ENCODE results near the gene FBXW8.

The FBXW8 gene

GRCh38 chr12:116887244-116887643 is 23.5 kb upstream of the FBXW8 start:
- DNase-seq = no peak

- DNase-seq = no peak
Observed at GRCh38 chr12:116887897-116888296, 22.9 kb upstream of the FBXW8 start.

DNA sequence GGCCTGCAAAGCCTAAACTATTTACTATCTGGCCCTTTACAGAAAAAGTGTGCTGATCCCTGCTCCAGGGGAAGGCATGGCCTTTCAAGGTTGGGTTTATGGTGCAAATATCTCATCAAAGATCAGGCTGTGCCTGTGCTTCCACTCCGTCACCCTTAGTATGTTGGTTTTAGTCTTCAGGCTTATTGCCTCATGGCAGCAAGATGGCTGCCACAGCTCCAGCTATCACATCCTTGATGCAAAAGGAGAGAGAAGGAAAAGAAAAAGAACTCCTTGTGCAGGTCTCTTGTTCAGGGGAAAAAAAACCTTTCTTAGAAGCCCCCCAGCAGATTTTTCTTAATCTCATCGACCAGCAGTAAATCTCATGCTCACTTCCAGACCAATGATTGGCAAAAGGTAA is 20.4 kb upstream of the FBXW8 start:
- DNase-seq = no peak

DNA sequence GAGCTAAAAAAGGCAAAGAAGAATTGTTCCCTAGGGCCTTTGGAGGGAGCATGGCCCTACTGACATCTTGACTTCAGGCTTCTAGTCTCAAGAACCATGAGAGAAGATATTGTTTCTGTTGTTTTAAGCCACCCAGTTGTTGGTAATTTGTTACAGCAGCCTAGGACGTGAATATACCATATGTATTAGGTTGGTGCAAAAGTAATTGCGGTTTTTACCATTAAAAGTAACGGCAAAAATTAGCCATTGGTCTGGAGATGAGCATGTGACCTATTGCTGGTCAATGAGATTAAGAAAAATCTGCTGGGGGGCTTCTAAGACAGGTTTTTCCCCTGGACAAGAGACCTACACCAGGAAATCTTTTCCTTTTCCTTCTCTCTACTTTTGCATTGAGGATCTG is 19.7 kb upstream of the FBXW8 start:
- no peak for DNase-seq

DNA sequence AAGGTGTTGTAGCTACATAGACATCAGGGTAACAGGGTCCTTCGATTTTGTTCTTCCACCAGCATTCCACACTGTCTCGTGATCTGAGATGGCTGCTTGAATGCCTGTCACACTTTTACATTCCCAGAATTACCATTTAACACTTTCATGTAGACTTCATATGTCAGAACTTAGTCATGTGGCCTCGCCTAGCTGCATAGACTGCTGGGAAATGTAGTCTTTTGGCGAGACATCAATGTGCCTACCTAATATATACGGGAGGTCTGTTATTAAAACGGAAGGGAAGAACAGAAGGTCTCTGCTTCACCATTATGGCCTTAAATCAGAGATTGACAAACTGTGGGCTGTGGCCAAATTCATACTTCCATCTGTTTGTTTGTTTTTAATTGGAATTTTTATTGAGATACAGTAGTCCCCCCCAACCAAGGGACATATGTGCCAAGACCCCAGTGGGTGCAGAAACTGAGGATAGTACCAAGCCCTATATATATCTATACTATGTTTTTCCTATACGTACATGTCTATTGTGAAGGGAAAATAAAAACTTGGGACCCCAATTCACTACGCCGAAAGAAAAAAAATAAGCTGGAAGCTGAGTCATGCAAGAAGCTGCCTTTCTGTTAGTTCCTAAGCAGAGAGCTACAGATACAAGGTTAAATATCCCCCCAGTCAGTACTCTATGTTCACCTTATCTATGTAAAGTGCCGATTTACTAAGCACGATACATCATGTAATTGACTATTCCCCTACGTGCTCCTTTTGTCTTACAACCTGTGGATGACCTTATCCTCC is 18.2 kb upstream of the FBXW8 start:
- DNase-seq = no peak

DNA sequence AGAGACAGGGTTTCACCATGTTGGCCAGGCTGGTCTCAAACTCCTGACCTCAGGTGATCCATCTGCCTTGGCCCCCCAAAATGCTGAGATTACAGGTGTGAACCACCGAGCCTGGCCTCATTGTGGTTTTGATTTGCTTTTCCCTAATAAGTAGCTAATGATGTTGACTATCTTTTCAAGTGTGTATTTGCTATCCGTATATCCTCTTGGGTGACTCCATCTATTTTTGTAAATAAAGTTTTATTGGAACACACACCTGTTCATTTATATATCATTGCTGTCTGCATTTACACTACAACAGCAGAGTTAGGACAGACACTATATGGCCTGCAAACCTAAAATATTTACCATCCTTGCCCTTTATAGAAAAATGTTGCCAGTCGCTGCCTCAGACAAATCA is 15.8 kb upstream of the FBXW8 start:
- DNase-seq = no peak

GRCh38 chr12:116896411-116896924 is 14.3 kb upstream of the FBXW8 start:
- no peak for DNase-seq

DNA sequence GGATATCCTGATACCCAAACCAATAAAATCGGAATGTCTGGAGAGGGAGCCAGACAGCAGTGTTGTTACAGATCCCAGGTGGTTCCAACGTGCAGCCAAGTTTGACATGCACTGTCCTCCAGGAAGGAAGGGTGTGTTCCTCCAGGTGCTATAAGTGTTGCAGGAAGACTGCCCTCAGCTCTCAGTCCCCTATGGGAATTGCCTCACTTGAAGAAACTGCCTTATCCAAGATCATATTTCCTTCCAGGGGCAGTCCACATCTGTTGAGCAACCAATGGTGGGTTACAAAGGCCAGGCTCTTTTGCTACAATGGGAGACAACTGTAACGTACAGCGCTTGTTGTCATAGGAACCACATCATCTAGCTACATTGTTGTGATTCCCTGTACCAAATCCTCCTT is 13.3 kb upstream of the FBXW8 start:
- no peak for DNase-seq

DNA sequence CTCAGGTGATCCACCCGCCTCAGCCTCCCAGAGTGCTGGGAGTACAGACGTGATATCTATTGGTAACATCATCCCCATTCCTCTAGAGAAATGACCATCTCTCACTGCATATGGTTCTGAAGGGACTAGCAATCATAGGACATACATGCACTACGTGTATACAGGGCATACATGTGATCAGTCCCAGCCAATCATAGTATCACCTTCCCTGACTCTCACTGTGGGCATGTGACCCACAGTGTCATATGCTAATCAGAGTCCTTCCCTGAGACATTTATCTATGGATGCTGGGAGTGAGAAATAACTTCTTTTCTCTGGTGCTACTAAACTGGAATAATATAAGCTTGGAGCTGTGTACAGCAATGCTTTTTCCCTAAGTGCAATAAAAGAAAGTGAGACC is 12.1 kb upstream of the FBXW8 start:
- no peak for DNase-seq

GRCh38 chr12:116901612-116902011 is 9.1 kb upstream of the FBXW8 start:
- no peak for DNase-seq

DNA sequence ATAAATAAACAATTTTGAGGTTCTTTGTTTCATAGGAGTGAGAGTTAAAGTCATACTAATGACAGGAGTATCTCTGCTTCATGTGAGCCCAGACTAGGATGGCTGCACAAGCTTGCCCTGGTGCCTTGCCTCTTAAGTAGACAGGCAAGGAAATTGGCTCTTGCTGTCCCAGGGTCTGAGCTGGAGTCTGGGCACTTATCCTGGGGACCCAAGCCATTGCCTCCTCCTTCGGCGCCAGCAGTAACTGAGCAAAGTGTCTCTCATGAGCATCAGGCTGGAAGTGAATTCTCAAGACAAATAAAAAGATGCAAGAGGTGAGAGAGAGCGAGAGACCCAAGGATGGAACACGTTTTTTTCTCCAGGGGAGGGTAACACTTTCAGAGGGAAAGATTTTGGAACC is 6.9 kb upstream of the FBXW8 start:
- no peak for DNase-seq

DNA sequence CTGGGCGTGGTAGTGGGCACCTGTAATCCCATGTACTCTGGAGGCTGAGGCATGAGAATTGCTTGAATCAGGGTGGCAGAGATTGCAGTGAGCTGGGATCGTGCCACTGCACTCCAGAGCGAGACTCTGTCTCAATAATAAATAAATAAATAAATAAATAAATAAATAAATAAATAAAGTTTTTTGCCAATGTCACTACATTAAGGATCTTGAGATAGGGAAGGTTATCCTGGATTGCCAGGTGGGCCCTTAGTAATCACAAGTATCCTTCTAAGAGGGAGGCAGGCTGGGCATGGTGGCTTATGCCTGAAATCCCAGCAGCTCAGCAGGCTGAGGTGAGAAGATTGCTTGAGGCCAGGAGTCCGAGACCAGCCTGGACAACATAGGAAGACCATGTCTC is 4.5 kb upstream of the FBXW8 start:
- no peak for DNase-seq

GRCh38 chr12:116910280-116910644 is 488 bp upstream of the FBXW8 start:
- no peak for DNase-seq

DNA sequence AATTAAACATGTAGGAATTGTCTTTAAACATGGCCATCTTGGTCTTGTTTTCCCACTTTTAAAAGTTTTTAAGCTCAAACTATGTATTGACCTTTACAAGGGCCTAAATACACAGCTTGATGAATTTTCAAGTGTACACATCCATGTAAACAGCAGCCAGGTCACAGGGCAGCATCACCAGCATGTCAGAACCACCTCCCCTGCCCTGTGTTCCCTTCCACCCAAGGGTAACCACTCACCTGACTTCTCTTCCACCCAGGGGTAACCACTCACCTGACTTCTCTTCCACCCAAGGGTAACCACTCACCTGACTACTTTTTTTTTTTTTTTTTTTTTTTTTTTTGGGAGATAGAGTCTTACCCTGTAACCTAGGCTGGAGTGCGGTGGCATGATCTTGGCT is 4.6 kb downstream of the FBXW8 start:
- DNase-seq = no peak

- no peak for DNase-seq
Observed at GRCh38 chr12:116916122-116916521, 5.4 kb downstream of the FBXW8 start.

- no peak for DNase-seq
Observed at GRCh38 chr12:116916714-116917114, 6.0 kb downstream of the FBXW8 start.

GRCh38 chr12:116918464-116918863 is 7.7 kb downstream of the FBXW8 start:
- DNase-seq = no peak

GRCh38 chr12:116919247-116919661 is 8.5 kb downstream of the FBXW8 start:
- no peak for DNase-seq

DNA sequence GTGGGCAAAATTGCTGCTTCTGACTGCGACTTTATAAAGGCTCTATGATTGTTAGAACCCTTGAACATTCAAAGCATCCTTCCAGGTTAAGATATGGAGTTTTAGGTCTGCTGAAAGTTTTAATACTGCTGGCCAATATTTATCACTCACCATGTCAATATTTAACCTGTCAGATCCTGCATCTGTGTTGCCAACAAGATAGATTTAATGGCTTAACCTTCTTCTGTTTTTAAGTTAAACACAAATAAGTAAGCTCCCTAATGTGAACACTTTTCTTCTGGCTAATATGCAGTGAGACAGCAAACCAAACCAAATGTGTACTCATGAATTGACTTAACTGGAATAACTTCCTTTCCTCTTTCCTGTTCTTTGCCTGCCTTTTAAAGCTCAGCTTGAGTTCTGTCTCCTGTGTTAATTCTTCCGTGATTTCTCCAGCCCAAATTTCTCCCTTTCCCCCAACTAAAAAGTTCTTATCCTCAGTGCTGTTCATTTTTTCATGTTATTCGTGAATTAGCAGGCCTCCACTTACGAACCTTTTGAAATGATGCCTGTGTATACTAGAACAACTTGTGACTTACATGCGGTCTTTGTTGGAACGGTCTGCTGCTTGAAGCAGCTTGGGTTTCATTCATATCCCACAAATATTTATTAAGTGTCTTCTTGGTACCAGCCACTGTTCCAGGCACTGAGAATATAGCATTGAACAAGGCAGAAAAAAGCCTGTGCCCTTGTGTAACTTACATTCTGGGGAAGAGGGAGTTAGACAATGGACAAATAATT is 9.1 kb downstream of the FBXW8 start:
- no peak for DNase-seq

DNA sequence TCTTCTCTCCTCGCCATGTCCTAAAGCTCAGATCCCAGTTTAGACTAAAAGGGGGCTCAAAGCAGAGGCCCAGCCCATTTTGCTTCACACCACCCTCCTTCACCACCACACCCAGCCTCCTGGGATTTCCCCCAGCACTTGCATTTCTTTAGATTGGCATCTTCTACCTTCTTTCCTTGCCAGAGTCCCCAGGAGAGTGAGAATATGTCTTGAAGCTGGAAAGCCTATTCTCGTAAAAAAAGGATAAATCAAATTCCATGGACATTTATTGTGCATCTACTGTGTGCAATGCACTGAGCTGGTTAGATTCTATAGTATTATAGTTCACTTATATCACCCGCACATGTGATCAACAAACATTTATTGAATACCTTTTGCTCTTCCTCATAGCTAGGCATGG is 10.2 kb downstream of the FBXW8 start:
- no peak for DNase-seq

DNA sequence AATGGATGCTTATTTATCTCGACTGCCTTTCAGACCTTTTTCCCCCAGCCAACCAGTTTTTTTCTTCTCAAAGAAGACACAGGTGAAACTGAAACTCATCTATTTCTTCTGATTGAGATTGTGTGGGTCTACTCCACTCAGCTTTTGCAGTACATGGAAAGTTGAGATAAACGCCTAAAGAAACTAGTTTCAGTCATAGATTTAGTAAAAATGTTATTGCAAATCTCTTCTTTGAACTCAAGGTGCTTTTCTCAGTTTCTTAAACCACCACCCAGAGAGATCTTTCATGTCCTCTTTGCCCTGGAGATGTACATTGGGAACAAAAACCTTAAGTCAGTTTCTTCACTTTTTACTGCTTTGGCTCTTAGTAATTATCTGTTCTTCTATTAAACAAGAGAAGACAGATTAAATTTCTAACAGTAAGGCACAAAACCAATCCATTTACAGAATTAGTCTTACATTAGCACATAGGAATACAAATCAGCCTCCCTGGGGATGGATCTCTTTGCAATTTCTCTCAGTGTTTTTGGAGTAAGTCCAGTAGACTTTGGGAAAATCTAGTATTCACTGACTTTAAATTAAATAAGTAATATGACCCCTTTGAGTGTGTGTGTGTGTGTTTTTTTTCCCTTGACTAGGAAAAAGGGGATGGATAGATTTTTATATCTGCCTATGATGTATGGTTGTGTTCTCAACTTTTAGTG is 11.6 kb downstream of the FBXW8 start:
- no peak for DNase-seq

GRCh38 chr12:116924558-116925453 is 14.1 kb downstream of the FBXW8 start:
- DNase-seq = no peak
